Activated T-cell treated with anti-CD3 and anti-CD28 coated beads for 4 hours (primary cell): ENCODE data around the gene CCN6.
A peak's percentile ranks its signal among the peaks of the same experiment; 100 is the strongest.
"Not testable (repeated sequence)": the region's sequence is repeated elsewhere in the genome, so short reads cannot be mapped to it uniquely, and the experiment has no call there.

Source experiments
- DNase-seq: peaks from one replicate; pipeline ENCODE4 v3.0.0-alpha.2; 2020

The CCN6 gene

GRCh38 chr6:112054555-112055190 lies 769 bp downstream of the CCN6 start:
- no peak for DNase-seq

GRCh38 chr6:112058243-112059032 lies 4.5 kb downstream of the CCN6 start:
- no peak for DNase-seq

GRCh38 chr6:112061605-112062004 lies 7.7 kb downstream of the CCN6 start:
- no peak for DNase-seq

- DNase-seq: no peak
Measured at GRCh38 chr6:112062966-112063365, 9.1 kb downstream of the CCN6 start.

- DNase-seq: no peak
Measured at GRCh38 chr6:112065426-112065986, 11.6 kb downstream of the CCN6 start.

- DNase-seq: no peak
Measured at GRCh38 chr6:112066606-112067005, 12.7 kb downstream of the CCN6 start.

- DNase-seq: no peak
Measured at GRCh38 chr6:112081569-112081968, 27.7 kb downstream of the CCN6 start.

- DNase-seq: no peak
Measured at GRCh38 chr6:112085286-112086065, 31.6 kb downstream of the CCN6 start.

- DNase-seq: no peak
Measured at GRCh38 chr6:112086744-112087135, 32.8 kb downstream of the CCN6 start.

GRCh38 chr6:112087136-112087911 lies 33.4 kb downstream of the CCN6 start, which contains the start of the genes FAM229B and TUBE1:
TSS of gene FAM229B (plus strand) at chr6:112087591. CDS start at chr6:112099284, 11,693 bp downstream.
TSS of gene TUBE1 (minus strand) at chr6:112087482. CDS start at chr6:112087434, 48 bp downstream.
- DNase-seq: peak; percentile 82

- no peak for DNase-seq
Measured at GRCh38 chr6:112087916-112088315, 34.0 kb downstream of the CCN6 start.

GRCh38 chr6:112096901-112097300 lies 43.0 kb downstream of the CCN6 start:
- no peak for DNase-seq

GRCh38 chr6:112100561-112100960 lies 46.7 kb downstream of the CCN6 start:
- no peak for DNase-seq

- not testable (repeated sequence) for DNase-seq
Measured at GRCh38 chr6:112106026-112106425, 52.1 kb downstream of the CCN6 start.

GRCh38 chr6:112106562-112106961 lies 52.7 kb downstream of the CCN6 start:
- no peak for DNase-seq

- no peak for DNase-seq
Measured at GRCh38 chr6:112109262-112109661, 55.4 kb downstream of the CCN6 start.

GRCh38 chr6:112113431-112113830 lies 59.5 kb downstream of the CCN6 start:
- no peak for DNase-seq

- no peak for DNase-seq
Measured at GRCh38 chr6:112113918-112114317, 60.0 kb downstream of the CCN6 start.

- no peak for DNase-seq
Measured at GRCh38 chr6:112114577-112115223, 60.8 kb downstream of the CCN6 start.

- DNase-seq: no peak
Measured at GRCh38 chr6:112116221-112116620, 62.3 kb downstream of the CCN6 start.

- DNase-seq: no peak
Measured at GRCh38 chr6:112117554-112117953, 63.6 kb downstream of the CCN6 start.

- DNase-seq: no peak
Measured at GRCh38 chr6:112118034-112118433, 64.1 kb downstream of the CCN6 start.
